Loucy (cell line): Measurements from ENCODE around the gene HS3ST4.

Experiments used
- H2AFZ ChIP-seq: fragments of 200-600 bp; sonication (generic); 2 replicates; pipeline ENCODE4 v1.6.0; 2016; ENCODE audit warnings: antibody characterized with exemption, mild to moderate bottlenecking, low read length, moderate library complexity
- H3F3A ChIP-seq: fragments of 200-600 bp; 2 replicates; pipeline ENCODE4 v1.6.0; 2016; ENCODE audit warnings: antibody characterized with exemption, low read depth, mild to moderate bottlenecking
- H3K27me3 ChIP-seq: fragments of 200-600 bp; sonication (generic); 2 replicates; pipeline ENCODE4 v1.6.1; 2014; ENCODE audit warnings: low read length, mild to moderate bottlenecking; ENCODE audit not compliant: insufficient read depth, poor library complexity, severe bottlenecking
- H3K36me3 ChIP-seq: fragments of 200-600 bp; sonication (generic); 2 replicates; pipeline ENCODE4 v1.6.1; 2016; ENCODE audit warnings: low read length; ENCODE audit not compliant: insufficient read depth
- H3K4me1 ChIP-seq: fragments of 200-600 bp; sonication (generic); 2 replicates; pipeline ENCODE4 v1.5.1; 2014; ENCODE audit warnings: low read length, mild to moderate bottlenecking; ENCODE audit not compliant: insufficient read depth, poor library complexity, severe bottlenecking
- H3K4me2 ChIP-seq: fragments of 200-600 bp; sonication (generic); 2 replicates; pipeline ENCODE4 v1.6.0; 2014; ENCODE audit warnings: antibody characterized with exemption, low read length, low read depth, mild to moderate bottlenecking; ENCODE audit not compliant: poor library complexity, severe bottlenecking
- H3K4me3 ChIP-seq: fragments of 200-600 bp; sonication (generic); 2 replicates; pipeline ENCODE4 v1.5.1; 2014; ENCODE audit warnings: low read length, mild to moderate bottlenecking, mixed read lengths; ENCODE audit not compliant: poor library complexity, severe bottlenecking
- H3K79me2 ChIP-seq: fragments of 200-600 bp; sonication (generic); 2 replicates; pipeline ENCODE4 v1.6.1; 2014; ENCODE audit warnings: low read length; ENCODE audit not compliant: insufficient read depth
- H3K9ac ChIP-seq: fragments of 200-600 bp; sonication (generic); 2 replicates; pipeline ENCODE4 v1.6.0; 2014; ENCODE audit warnings: mild to moderate bottlenecking, low read depth, low read length, moderate library complexity; ENCODE audit not compliant: poor library complexity, severe bottlenecking
- H3K9me2 ChIP-seq: fragments of 200-600 bp; sonication (generic); replicated peaks from 2 replicates; pipeline ENCODE4 v1.6.1; 2016; ENCODE audit warnings: low read depth, low read length, mixed read lengths
- H3K9me3 ChIP-seq: fragments of 200-600 bp; sonication (generic); 2 replicates; pipeline ENCODE4 v1.6.1; 2014; ENCODE audit warnings: mild to moderate bottlenecking, antibody characterized with exemption, low read length, low read depth; ENCODE audit not compliant: insufficient read depth
- H4K20me1 ChIP-seq: fragments of 200-600 bp; sonication (generic); 2 replicates; pipeline ENCODE4 v1.6.0; 2014; ENCODE audit warnings: antibody characterized with exemption, low read length, mild to moderate bottlenecking; ENCODE audit not compliant: insufficient read depth, poor library complexity, severe bottlenecking
- CTCF ChIP-seq: fragments of 200-600 bp; sonication (generic); conservative IDR thresholded peaks from 2 replicates; pipeline ENCODE4 v1.5.1; 2014; ENCODE audit warnings: mild to moderate bottlenecking, antibody characterized with exemption, low read length
- EZH2phosphoT487 ChIP-seq: fragments of 200-600 bp; IDR thresholded peaks from 2 replicates; pipeline ENCODE4 v1.6.1; 2018; ENCODE audit warnings: antibody characterized with exemption, mild to moderate bottlenecking, moderate library complexity, borderline replicate concordance

HS3ST4 gene

GRCh38 chr16:25691519-25692091, at the start of gene HS3ST4:
Gene HS3ST4, plus strand, starts transcription at chr16:25691959.
- no peaks in the 10 kb centered on the region for H3K36me3 ChIP-seq
- no peak within 1 kb of the TSS for H2AFZ ChIP-seq
- H4K20me1 ChIP-seq, result no peaks in the 10 kb centered on the region
- H3F3A ChIP-seq, result no peaks in the 10 kb centered on the region
- no peaks in the 10 kb centered on the region for H3K4me1 ChIP-seq
- no peaks in the 10 kb centered on the region for H3K27me3 ChIP-seq
- TF ChIP-seq CTCF, result no peak
- TF ChIP-seq EZH2phosphoT487, result no peak
- H3K9me2 ChIP-seq, result no peaks in the 10 kb centered on the region
- no peak within 1 kb of the TSS for H3K4me3 ChIP-seq
- no peaks in the 10 kb centered on the region for H3K79me2 ChIP-seq
- no peaks in the 10 kb centered on the region for H3K9me3 ChIP-seq
- H3K4me2 ChIP-seq, result no peak within 1 kb of the TSS
- H3K9ac ChIP-seq, result no peak within 1 kb of the TSS

GRCh38 chr16:25643633-25644032, 48.1 kb upstream of the HS3ST4 start:
- no peaks in the 10 kb centered on the region for H3K36me3 ChIP-seq
- H4K20me1 ChIP-seq, result no peaks in the 10 kb centered on the region
- no peaks in the 10 kb centered on the region for H3K9me3 ChIP-seq
- H3K9ac ChIP-seq, result no peak overlapping the region
- no peak overlapping the region for H2AFZ ChIP-seq
- H3F3A ChIP-seq, result no peaks in the 10 kb centered on the region
- H3K9me2 ChIP-seq, result no peaks in the 10 kb centered on the region
- no peaks in the 10 kb centered on the region for H3K79me2 ChIP-seq
- no peak overlapping the region for H3K4me2 ChIP-seq
- TF ChIP-seq CTCF (no peak), EZH2phosphoT487 (no peak)
- no peak overlapping the region for H3K4me3 ChIP-seq
- no peaks in the 10 kb centered on the region for H3K4me1 ChIP-seq
- H3K27me3 ChIP-seq, result no peaks in the 10 kb centered on the region

GRCh38 chr16:25656639-25657038, 35.1 kb upstream of the HS3ST4 start:
- no peaks in the 10 kb centered on the region for H3K79me2 ChIP-seq
- H3K4me2 ChIP-seq, result no peak overlapping the region
- H3K4me3 ChIP-seq, result no peak overlapping the region
- H3K9me3 ChIP-seq, result no peaks in the 10 kb centered on the region
- no peaks in the 10 kb centered on the region for H3K9me2 ChIP-seq
- no peak for TF ChIP-seq EZH2phosphoT487
- no peak for TF ChIP-seq CTCF
- no peaks in the 10 kb centered on the region for H4K20me1 ChIP-seq
- H3K9ac ChIP-seq, result no peak overlapping the region
- no peaks in the 10 kb centered on the region for H3K36me3 ChIP-seq
- no peak overlapping the region for H2AFZ ChIP-seq
- H3K27me3 ChIP-seq, result no peaks in the 10 kb centered on the region
- no peaks in the 10 kb centered on the region for H3F3A ChIP-seq
- no peaks in the 10 kb centered on the region for H3K4me1 ChIP-seq
